Cardiac muscle cell (in vitro differentiated cells and primary cell): ENCODE measurements around the gene PYGB. TPM values are rescaled to one million over a fixed set of nuclear protein-coding genes. Genes with fewer than 3 reads are reported as not detected.
A peak's percentile ranks its signal among the peaks of the same experiment; 100 is the strongest.

Experiments
- DNase-seq, 2 donors: peaks; one replicate each; pipeline versions ENCODE4 v3.0.0 to v3.0.0-alpha.2; 2010 to 2017; ENCODE audit warnings: low read depth in 1 of 2, low spot score in 1 of 2
- H3K27ac ChIP-seq: fragments of 200-600 bp; sonication (generic); 2 replicates; pipeline ENCODE4 v1.5.1; 2016
- H3K27me3 ChIP-seq: fragments of 200-600 bp; sonication (generic); 2 replicates; pipeline ENCODE4 v1.6.0; 2016; ENCODE audit warnings: control low read depth
- H3K36me3 ChIP-seq: fragments of 200-600 bp; sonication (generic); 2 replicates; pipeline ENCODE4 v1.5.1; 2016; ENCODE audit warnings: control low read depth
- H3K4me1 ChIP-seq: fragments of 200-600 bp; sonication (generic); 2 replicates; pipeline ENCODE4 v1.8.1; 2017; ENCODE audit warnings: low read depth, mild to moderate bottlenecking, mixed run types
- H3K4me3 ChIP-seq: fragments of 200-600 bp; sonication (generic); 2 replicates; pipeline ENCODE4 v1.5.1; 2016; ENCODE audit warnings: mild to moderate bottlenecking
- H3K9me3 ChIP-seq: fragments of 200-600 bp; sonication (generic); 2 replicates; pipeline ENCODE4 v1.5.1; 2017; ENCODE audit warnings: low read depth, mild to moderate bottlenecking, control low read depth
- CTCF ChIP-seq: IDR thresholded peaks from 2 replicates; pipeline ENCODE4 v1.5.1; 2012; ENCODE audit warnings: low read depth, mild to moderate bottlenecking, low read length
- polyA plus RNA-seq: library from polyadenylated mRNA; unstranded; fragments of >200 nt; fragmentation: Nextera tagmentation; extraction: Ambion mirVana; gene quantifications from 2 replicates; pipeline ENCODE4 v1.2.1, GENCODE V29; 2016
- total RNA-seq: library from RNA; depleted of rRNA; stranded (reverse); fragments of >200 nt; gene quantifications from 2 replicates; pipeline ENCODE4 v1.2.3, GENCODE V29; 2016

PYGB gene
- total and polyA plus RNA-seq, 2 experiments from 2014 or later, result 192 to 243 TPM

GRCh38 chr20:25217161-25218108, 30.4 kb upstream of the PYGB start:
- no peaks in the 10 kb centered on the region for H3K9me3 ChIP-seq
- TF ChIP-seq CTCF, result no peak
- no peaks in the 10 kb centered on the region for H3K27me3 ChIP-seq
- no peak for DNase-seq
- no peak overlapping the region for H3K4me3 ChIP-seq
- H3K27ac ChIP-seq, result no peak overlapping the region
- peaks cover 22% of the 10 kb centered on the region for H3K36me3 ChIP-seq
- H3K4me1 ChIP-seq, result peaks cover under 1% of the 10 kb centered on the region

- Histone ChIP-seq H3K9me3 (no peaks in the 10 kb centered on the region), H3K4me3 (no peak overlapping the region), H3K4me1 (peaks cover 8% of the 10 kb centered on the region), H3K27me3 (no peaks in the 10 kb centered on the region), H3K27ac (no peak overlapping the region), H3K36me3 (peaks cover 21% of the 10 kb centered on the region)
- DNase-seq, result no peak
- TF ChIP-seq CTCF, result no peak
Observed at GRCh38 chr20:25218109-25218486, 29.8 kb upstream of the PYGB start.

GRCh38 chr20:25218492-25218891, 29.4 kb upstream of the PYGB start:
- DNase-seq, result no peak
- no peak overlapping the region for H3K4me3 ChIP-seq
- H3K36me3 ChIP-seq, result peaks cover 17% of the 10 kb centered on the region
- TF ChIP-seq CTCF, result no peak
- H3K27ac ChIP-seq, result no peak overlapping the region
- H3K9me3 ChIP-seq, result no peaks in the 10 kb centered on the region
- peaks cover 11% of the 10 kb centered on the region for H3K4me1 ChIP-seq
- H3K27me3 ChIP-seq, result no peaks in the 10 kb centered on the region

- no peak for TF ChIP-seq CTCF
- H3K4me1 ChIP-seq, result peaks cover 12% of the 10 kb centered on the region
- H3K27me3 ChIP-seq, result no peaks in the 10 kb centered on the region
- no peak for DNase-seq
- H3K36me3 ChIP-seq, result peaks cover 16% of the 10 kb centered on the region
- H3K9me3 ChIP-seq, result no peaks in the 10 kb centered on the region
- no peak overlapping the region for H3K27ac ChIP-seq
- no peak overlapping the region for H3K4me3 ChIP-seq
Observed at GRCh38 chr20:25219365-25219764, 28.5 kb upstream of the PYGB start.

- H3K4me3 ChIP-seq, result no peak overlapping the region
- H3K36me3 ChIP-seq, result peaks cover 14% of the 10 kb centered on the region
- no peak overlapping the region for H3K27ac ChIP-seq
- H3K9me3 ChIP-seq, result no peaks in the 10 kb centered on the region
- peak; percentile 13 to 34 for DNase-seq
- H3K4me1 ChIP-seq, result peaks cover 12% of the 10 kb centered on the region
- no peaks in the 10 kb centered on the region for H3K27me3 ChIP-seq
- TF ChIP-seq CTCF, result peak; percentile 29
Observed at GRCh38 chr20:25220021-25220730, 27.7 kb upstream of the PYGB start.
